ENCODE data around the gene ROPN1L. TPM values are rescaled to one million over a fixed set of nuclear protein-coding genes. Genes with fewer than 3 reads are reported as not detected.

Gene ROPN1L
- total and polyA plus RNA-seq, 10 of the 15 experiments (the other 5 are each of a cell fraction or from before 2014, with no cell fraction given), result 0.07 to 0.38 (median 0.22) TPM; not detected in 6

DNA sequence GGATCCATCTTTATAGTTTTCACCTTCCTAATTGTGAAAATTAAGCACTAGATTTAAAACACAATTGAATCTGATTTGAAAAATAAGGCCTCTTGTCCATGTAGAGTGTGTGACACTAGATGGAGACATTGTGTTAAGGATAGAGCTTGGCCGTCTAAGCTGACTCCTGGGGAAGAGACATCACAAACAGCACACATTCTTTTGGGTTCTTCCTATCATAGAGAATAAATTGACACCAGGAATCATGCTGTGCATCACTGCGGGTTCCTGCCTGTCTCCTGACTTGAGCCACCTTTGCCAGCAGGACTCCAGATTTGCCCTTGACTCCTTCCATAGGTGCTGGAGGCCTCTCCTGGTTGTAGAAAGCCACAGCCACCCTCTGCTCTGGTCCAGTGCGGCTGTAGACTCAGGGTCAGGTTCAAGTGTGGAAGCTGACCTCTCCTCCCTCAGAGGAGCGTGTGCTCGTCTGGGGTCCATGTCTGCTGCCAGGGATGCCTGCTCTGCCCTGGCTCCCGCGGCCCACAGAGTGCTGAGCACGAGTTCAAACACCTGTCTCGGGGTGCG is 11.2 kb downstream of the ROPN1L start:
- in situ Hi-C loops (cut with MboI), result loop anchor here (5.0 to 25.0 kb wide), 4 partner anchors 174 to 1559 kb away; no protein-coding TSS in a partner anchor

More for the DNA sequence above, 11.2 kb downstream of the ROPN1L start:
- SMC1A ChIA-PET (ENCODE audit: uncharacterized antibody, unreplicated experiment), result interaction anchor here (0.6 to 9.2 kb wide), 25 partner anchors 10 to 1266 kb away, joined by 3 to 168 read pairs (median 4); partner anchors contain the start of gene ROPN1L
- WGBS (ENCODE audit: insufficient coverage, insufficient replicate concordance, low lambda C conversion rate, missing lambda C conversion rate), result 58% methylated on average over 10 of the region's 10 CpGs
- peak; percentile 97 for FAIRE-seq
- Histone ChIP-seq H3K4me1 (ENCODE audit: control insufficient read depth, insufficient read depth, low read length) (no peaks in the 10 kb centered on the region), H3K9ac (ENCODE audit: control insufficient read depth, insufficient read depth, low read length) (no peak overlapping the region), H3K4me3 (no peak overlapping the region), H3K36me3 (ENCODE audit: control insufficient read depth in 2 of 2, insufficient read depth in 2 of 2, low read length in 1 of 2) (no peaks in the 10 kb centered on the region), H4K20me1 (ENCODE audit: control insufficient read depth, insufficient read depth) (no peaks in the 10 kb centered on the region), H3K9me3 (replicated peaks; ENCODE audit: control insufficient read depth, insufficient read depth, low read length) (no peaks in the 10 kb centered on the region), H3K4me2 (ENCODE audit: control insufficient read depth, insufficient read depth) (no peak overlapping the region), H3K27me3 (replicated peaks in 1 of 2; ENCODE audit: control insufficient read depth in 2 of 2, insufficient read depth in 2 of 2, low read length in 1 of 2) (no peaks in the 10 kb centered on the region; a peak in 1 of 4 replicates), H3K79me2 (ENCODE audit: control insufficient read depth, insufficient read depth, low read length) (no peaks in the 10 kb centered on the region), H3K27ac (ENCODE audit: control insufficient read depth, insufficient read depth) (no peak overlapping the region), H2AFZ (ENCODE audit: control insufficient read depth, low read depth, low read length) (no peak overlapping the region; the same call in 1 of the 2 replicates)
- DNase-seq (ENCODE audit: low read depth, low spot score), result peak; percentile 62
- BruUV-seq (replicated peaks), result no TSS peak
- peak; percentile 94 for ATAC-seq
- intact Hi-C loops (cut with micrococcal nuclease; ENCODE audit: unreplicated experiment), result loop anchor here (1.0 to 10.0 kb wide), 8 partner anchors 114 to 732 kb away; no protein-coding TSS in a partner anchor
- TF ChIP-seq, protein P1, sequence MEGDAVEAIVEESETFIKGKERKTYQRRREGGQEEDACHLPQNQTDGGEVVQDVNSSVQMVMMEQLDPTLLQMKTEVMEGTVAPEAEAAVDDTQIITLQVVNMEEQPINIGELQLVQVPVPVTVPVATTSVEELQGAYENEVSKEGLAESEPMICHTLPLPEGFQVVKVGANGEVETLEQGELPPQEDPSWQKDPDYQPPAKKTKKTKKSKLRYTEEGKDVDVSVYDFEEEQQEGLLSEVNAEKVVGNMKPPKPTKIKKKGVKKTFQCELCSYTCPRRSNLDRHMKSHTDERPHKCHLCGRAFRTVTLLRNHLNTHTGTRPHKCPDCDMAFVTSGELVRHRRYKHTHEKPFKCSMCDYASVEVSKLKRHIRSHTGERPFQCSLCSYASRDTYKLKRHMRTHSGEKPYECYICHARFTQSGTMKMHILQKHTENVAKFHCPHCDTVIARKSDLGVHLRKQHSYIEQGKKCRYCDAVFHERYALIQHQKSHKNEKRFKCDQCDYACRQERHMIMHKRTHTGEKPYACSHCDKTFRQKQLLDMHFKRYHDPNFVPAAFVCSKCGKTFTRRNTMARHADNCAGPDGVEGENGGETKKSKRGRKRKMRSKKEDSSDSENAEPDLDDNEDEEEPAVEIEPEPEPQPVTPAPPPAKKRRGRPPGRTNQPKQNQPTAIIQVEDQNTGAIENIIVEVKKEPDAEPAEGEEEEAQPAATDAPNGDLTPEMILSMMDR (IDR thresholded peaks at IDR 0.05 in 2 of 3, conservative IDR thresholded peaks at IDR 0.05 in 1 of 3; ENCODE audit: control insufficient read depth in 2 of 3, extremely low read depth in 1 of 3, insufficient read depth in 1 of 3, low read depth in 3 of 3, low read length in 3 of 3), result peak; percentile 70 to 89 (median 81)
- TF ChIP-seq CBX5 (IDR thresholded peaks at IDR 0.05; ENCODE audit: low read depth) (no peak), ATF2 (IDR thresholded peaks at IDR 0.05; ENCODE audit: low read length) (no peak), KAT2A (conservative IDR thresholded peaks at IDR 0.05; ENCODE audit: control insufficient read depth, low read depth, low read length) (no peak), BRCA1 (IDR thresholded peaks at IDR 0.05; ENCODE audit: low read depth, low read length) (no peak), ASH2L (IDR thresholded peaks at IDR 0.05; ENCODE audit: borderline replicate concordance, low read depth) (no peak), ZNF24 (IDR thresholded peaks at IDR 0.05) (peak; percentile 32; the same call in 1 of the 2 replicates), SMC3 (IDR thresholded peaks at IDR 0.05; ENCODE audit: borderline replicate concordance, low read length) (peak; percentile 97), IRF5 (IDR thresholded peaks at IDR 0.05; ENCODE audit: borderline replicate concordance) (no peak), RAD21 (IDR thresholded peaks at IDR 0.05; ENCODE audit: insufficient read depth, low read depth, low read length) (peak; percentile 100), YY1 (IDR thresholded peaks at IDR 0.05; ENCODE audit: low read depth, low read length) (peak; percentile 66; the same call in 1 of the 2 replicates)
- TF ChIP-seq, protein P2, sequence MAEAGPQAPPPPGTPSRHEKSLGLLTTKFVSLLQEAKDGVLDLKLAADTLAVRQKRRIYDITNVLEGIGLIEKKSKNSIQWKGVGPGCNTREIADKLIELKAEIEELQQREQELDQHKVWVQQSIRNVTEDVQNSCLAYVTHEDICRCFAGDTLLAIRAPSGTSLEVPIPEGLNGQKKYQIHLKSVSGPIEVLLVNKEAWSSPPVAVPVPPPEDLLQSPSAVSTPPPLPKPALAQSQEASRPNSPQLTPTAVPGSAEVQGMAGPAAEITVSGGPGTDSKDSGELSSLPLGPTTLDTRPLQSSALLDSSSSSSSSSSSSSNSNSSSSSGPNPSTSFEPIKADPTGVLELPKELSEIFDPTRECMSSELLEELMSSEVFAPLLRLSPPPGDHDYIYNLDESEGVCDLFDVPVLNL (IDR thresholded peaks at IDR 0.05; ENCODE audit: low read depth, low read length), result no peak
- TF ChIP-seq, protein P3, sequence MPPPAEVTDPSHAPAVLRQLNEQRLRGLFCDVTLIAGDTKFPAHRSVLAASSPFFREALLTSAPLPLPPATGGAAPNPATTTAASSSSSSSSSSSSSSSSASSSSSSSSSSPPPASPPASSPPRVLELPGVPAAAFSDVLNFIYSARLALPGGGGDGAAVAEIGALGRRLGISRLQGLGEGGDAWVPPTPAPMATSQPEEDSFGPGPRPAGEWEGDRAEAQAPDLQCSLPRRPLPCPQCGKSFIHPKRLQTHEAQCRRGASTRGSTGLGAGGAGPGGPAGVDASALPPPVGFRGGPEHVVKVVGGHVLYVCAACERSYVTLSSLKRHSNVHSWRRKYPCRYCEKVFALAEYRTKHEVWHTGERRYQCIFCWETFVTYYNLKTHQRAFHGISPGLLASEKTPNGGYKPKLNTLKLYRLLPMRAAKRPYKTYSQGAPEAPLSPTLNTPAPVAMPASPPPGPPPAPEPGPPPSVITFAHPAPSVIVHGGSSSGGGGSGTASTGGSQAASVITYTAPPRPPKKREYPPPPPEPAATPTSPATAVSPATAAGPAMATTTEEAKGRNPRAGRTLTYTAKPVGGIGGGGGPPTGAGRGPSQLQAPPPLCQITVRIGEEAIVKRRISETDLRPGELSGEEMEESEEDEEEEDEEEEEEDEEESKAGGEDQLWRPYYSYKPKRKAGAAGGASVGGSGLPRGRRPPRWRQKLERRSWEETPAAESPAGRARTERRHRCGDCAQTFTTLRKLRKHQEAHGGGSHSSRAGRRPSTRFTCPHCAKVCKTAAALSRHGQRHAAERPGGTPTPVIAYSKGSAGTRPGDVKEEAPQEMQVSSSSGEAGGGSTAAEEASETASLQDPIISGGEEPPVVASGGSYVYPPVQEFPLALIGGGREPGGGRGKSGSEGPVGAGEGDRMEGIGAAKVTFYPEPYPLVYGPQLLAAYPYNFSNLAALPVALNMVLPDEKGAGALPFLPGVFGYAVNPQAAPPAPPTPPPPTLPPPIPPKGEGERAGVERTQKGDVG (CRISPR knock-in tag; IDR thresholded peaks at IDR 0.05), result no peak
- CTCF ChIA-PET, result interaction anchor here (0.5 to 9.9 kb wide), 25 partner anchors 10 to 1570 kb away, joined by 3 to 229 read pairs (median 5); partner anchors contain the start of gene ROPN1L
- RAD21 ChIA-PET (ENCODE audit: unreplicated experiment), result interaction anchor here (0.6 to 8.3 kb wide), 20 partner anchors 8 to 323 kb away, joined by 3 to 186 read pairs (median 4); partner anchors contain the start of gene ANKRD33B
- POLR2A ChIA-PET, result interaction anchor here (1.0 to 3.9 kb wide), 3 partner anchors 116 to 232 kb away, joined by 3 to 18 read pairs (median 3); no protein-coding TSS in a partner anchor

Measured in GM12878 (cell line).